Astrocyte (in vitro differentiated cells and primary cell): ENCODE measurements around the gene C10orf67. TPM values are rescaled to one million over a fixed set of nuclear protein-coding genes. Genes with fewer than 3 reads are reported as not detected.

Experiments used
- DNase-seq: peaks from one replicate; pipeline ENCODE4 v3.0.0-alpha.2; 2010; ENCODE audit warnings: low read depth
- FAIRE-seq: peaks from 2 replicates; lab custom pipeline; 2011; peaks lifted over from hg19 to GRCh38; lab: Jason Lieb, UNC
- H2AFZ ChIP-seq: 2 replicates; pipeline ENCODE4 v1.6.0; 2012; ENCODE audit warnings: low read depth, low read length, inconsistent platforms
- H3K27ac ChIP-seq: 2 replicates; pipeline ENCODE4 v1.5.1; 2011; ENCODE audit warnings: low read depth, low read length, inconsistent platforms
- H3K27me3 ChIP-seq: 2 replicates; pipeline ENCODE4 v1.6.0; 2011; ENCODE audit warnings: low read length, inconsistent platforms; ENCODE audit not compliant: insufficient read depth
- H3K36me3 ChIP-seq: 2 replicates; pipeline ENCODE4 v1.5.1; 2011; ENCODE audit warnings: low read length, inconsistent platforms; ENCODE audit not compliant: insufficient read depth
- H3K4me1 ChIP-seq: 2 replicates; pipeline ENCODE4 v1.5.1; 2011; ENCODE audit warnings: low read length, inconsistent platforms; ENCODE audit not compliant: insufficient read depth
- H3K4me2 ChIP-seq: 2 replicates; pipeline ENCODE4 v1.6.0; 2012; ENCODE audit warnings: low read length, inconsistent platforms
- H3K4me3 ChIP-seq: 2 replicates; pipeline ENCODE4 v1.5.1; 2011; ENCODE audit warnings: low read depth, mild to moderate bottlenecking, low read length, inconsistent platforms; ENCODE audit not compliant: insufficient read depth
- H3K79me2 ChIP-seq: 2 replicates; pipeline ENCODE4 v1.6.0; 2012; ENCODE audit warnings: mild to moderate bottlenecking, low read length, inconsistent platforms; ENCODE audit not compliant: insufficient read depth
- H3K9ac ChIP-seq: 2 replicates; pipeline ENCODE4 v1.6.0; 2012; ENCODE audit warnings: mild to moderate bottlenecking, low read length, inconsistent platforms
- H3K9me3 ChIP-seq: 2 replicates; pipeline ENCODE4 v1.5.1; 2012; ENCODE audit warnings: low read depth, mild to moderate bottlenecking, low read length, inconsistent platforms; ENCODE audit not compliant: insufficient read depth
- H4K20me1 ChIP-seq: 2 replicates; pipeline ENCODE4 v1.6.0; 2012; ENCODE audit warnings: low read length, inconsistent platforms; ENCODE audit not compliant: insufficient read depth
- H3K27ac Mint-ChIP-seq: one replicate; pipeline ENCODE4 v1.8.0; 2021; ENCODE audit warnings: mild to moderate bottlenecking, mixed read lengths; ENCODE audit not compliant: unreplicated experiment
- H3K27me3 Mint-ChIP-seq: one replicate; pipeline ENCODE4 v1.8.0; 2021; ENCODE audit warnings: low read depth, mixed read lengths; ENCODE audit not compliant: unreplicated experiment
- H3K36me3 Mint-ChIP-seq: one replicate; pipeline ENCODE4 v1.8.0; 2021; ENCODE audit warnings: low read depth, mixed read lengths; ENCODE audit not compliant: unreplicated experiment
- H3K4me1 Mint-ChIP-seq: one replicate; pipeline ENCODE4 v1.8.0; 2021; ENCODE audit warnings: low read depth, mixed read lengths; ENCODE audit not compliant: unreplicated experiment
- H3K4me3 Mint-ChIP-seq: one replicate; pipeline ENCODE4 v1.8.0; 2021; ENCODE audit warnings: mild to moderate bottlenecking, moderate library complexity, mixed read lengths; ENCODE audit not compliant: unreplicated experiment
- H3K9me3 Mint-ChIP-seq: one replicate; pipeline ENCODE4 v1.8.0; 2021; ENCODE audit warnings: mild to moderate bottlenecking, mixed read lengths; ENCODE audit not compliant: unreplicated experiment
- EZH2 ChIP-seq: IDR thresholded peaks from 2 replicates; pipeline ENCODE4 v1.6.1; 2012; ENCODE audit warnings: mild to moderate bottlenecking, low read length, inconsistent platforms; ENCODE audit not compliant: insufficient read depth
- total RNA-seq: library from RNA; stranded (reverse); gene quantifications from 2 replicates; pipeline ENCODE4 v1.2.1, GENCODE V29; 2021
- TF ChIP-seq, protein P1 (sequence below): IDR thresholded peaks from 2 replicates; pipeline ENCODE4 v1.5.1; 2011; ENCODE audit warnings: low read depth, mild to moderate bottlenecking, inconsistent platforms, low read length, moderate library complexity; ENCODE audit not compliant: insufficient read depth

The C10orf67 gene
- total RNA-seq, 1 donor from 2014 or later: 0.27 TPM

DNA sequence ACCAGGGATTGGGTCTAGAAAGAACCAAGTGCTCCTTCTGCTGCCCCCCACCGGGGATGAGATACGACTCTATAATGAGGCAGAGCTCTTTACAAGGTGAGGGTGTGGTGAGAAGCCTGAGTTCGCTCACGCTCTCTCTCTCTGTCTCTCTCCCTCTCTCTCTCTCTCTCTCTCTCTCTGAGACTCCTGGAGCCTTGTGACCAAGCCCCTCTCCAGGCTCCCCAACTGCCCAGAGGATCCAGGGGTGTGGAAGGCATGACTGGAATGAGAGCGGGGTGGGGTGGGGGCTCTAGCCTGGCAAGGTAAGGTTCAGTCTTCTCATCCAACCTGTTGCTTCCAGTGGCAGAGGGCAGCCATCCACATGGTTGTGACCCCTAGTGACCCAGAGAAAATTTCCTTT lies 155.6 kb downstream of the C10orf67 start:
- TF ChIP-seq, protein P1, sequence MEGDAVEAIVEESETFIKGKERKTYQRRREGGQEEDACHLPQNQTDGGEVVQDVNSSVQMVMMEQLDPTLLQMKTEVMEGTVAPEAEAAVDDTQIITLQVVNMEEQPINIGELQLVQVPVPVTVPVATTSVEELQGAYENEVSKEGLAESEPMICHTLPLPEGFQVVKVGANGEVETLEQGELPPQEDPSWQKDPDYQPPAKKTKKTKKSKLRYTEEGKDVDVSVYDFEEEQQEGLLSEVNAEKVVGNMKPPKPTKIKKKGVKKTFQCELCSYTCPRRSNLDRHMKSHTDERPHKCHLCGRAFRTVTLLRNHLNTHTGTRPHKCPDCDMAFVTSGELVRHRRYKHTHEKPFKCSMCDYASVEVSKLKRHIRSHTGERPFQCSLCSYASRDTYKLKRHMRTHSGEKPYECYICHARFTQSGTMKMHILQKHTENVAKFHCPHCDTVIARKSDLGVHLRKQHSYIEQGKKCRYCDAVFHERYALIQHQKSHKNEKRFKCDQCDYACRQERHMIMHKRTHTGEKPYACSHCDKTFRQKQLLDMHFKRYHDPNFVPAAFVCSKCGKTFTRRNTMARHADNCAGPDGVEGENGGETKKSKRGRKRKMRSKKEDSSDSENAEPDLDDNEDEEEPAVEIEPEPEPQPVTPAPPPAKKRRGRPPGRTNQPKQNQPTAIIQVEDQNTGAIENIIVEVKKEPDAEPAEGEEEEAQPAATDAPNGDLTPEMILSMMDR: no peak
- TF ChIP-seq EZH2: no peak
- H3K36me3 Mint-ChIP-seq: no peaks in the 10 kb centered on the region
- no peak overlapping the region for H3K9ac ChIP-seq
- H3K4me1 ChIP-seq: no peaks in the 10 kb centered on the region
- H3K36me3 ChIP-seq: no peaks in the 10 kb centered on the region
- H3K27me3 ChIP-seq: peaks cover 30% of the 10 kb centered on the region
- peaks cover 69% of the 10 kb centered on the region for H3K27me3 Mint-ChIP-seq
- H3K4me3 ChIP-seq: no peak overlapping the region
- H3K27ac ChIP-seq: no peak overlapping the region
- H3K4me1 Mint-ChIP-seq: no peaks in the 10 kb centered on the region
- H3K27ac Mint-ChIP-seq: no peak overlapping the region
- no peak overlapping the region for H3K4me2 ChIP-seq
- H3K9me3 ChIP-seq: no peaks in the 10 kb centered on the region
- H4K20me1 ChIP-seq: no peaks in the 10 kb centered on the region
- no peaks in the 10 kb centered on the region for H3K79me2 ChIP-seq
- H2AFZ ChIP-seq: no peak overlapping the region
- peaks cover 8% of the 10 kb centered on the region for H3K9me3 Mint-ChIP-seq
- FAIRE-seq (no peak), DNase-seq (no peak)
- H3K4me3 Mint-ChIP-seq: no peak overlapping the region

GRCh38 chr10:23187155-23187554 lies 157.4 kb downstream of the C10orf67 start:
- Mint-ChIP-seq H3K4me1 (no peaks in the 10 kb centered on the region), H3K27ac (no peak overlapping the region), H3K36me3 (no peaks in the 10 kb centered on the region), H3K9me3 (peaks cover 6% of the 10 kb centered on the region), H3K27me3 (peaks cover 74% of the 10 kb centered on the region), H3K4me3 (no peak overlapping the region)
- H3K27me3 ChIP-seq: peaks cover 18% of the 10 kb centered on the region
- no peak overlapping the region for H3K4me3 ChIP-seq
- no peak for DNase-seq
- H3K79me2 ChIP-seq: no peaks in the 10 kb centered on the region
- no peak overlapping the region for H3K27ac ChIP-seq
- H3K4me2 ChIP-seq: no peak overlapping the region
- H2AFZ ChIP-seq: no peak overlapping the region
- H3K9me3 ChIP-seq: no peaks in the 10 kb centered on the region
- H3K9ac ChIP-seq: no peak overlapping the region
- H3K36me3 ChIP-seq: no peaks in the 10 kb centered on the region
- TF ChIP-seq, protein P1: no peak
- no peak for TF ChIP-seq EZH2
- H3K4me1 ChIP-seq: no peaks in the 10 kb centered on the region
- no peaks in the 10 kb centered on the region for H4K20me1 ChIP-seq
- no peak for FAIRE-seq

DNA sequence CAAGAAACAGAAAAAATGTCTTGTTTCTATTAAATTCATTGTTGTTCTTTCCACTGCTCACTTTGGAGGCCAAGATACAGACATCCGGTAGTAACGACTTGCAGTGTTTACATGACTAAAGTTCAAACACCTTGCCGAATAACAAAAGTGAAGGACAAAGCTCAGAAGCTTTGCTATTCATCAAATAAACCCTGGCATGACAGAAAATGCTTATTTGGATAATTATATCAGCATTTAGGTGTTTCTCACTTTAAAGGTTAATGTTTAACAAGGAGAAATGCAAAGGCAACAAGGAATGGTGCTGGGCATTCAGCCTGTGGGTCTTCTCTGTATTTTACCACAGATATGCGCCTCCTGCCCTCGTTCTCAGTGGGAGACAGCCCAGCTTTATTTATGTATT lies 157.9 kb downstream of the C10orf67 start:
- no peaks in the 10 kb centered on the region for H4K20me1 ChIP-seq
- H3K4me1 Mint-ChIP-seq: no peaks in the 10 kb centered on the region
- no peaks in the 10 kb centered on the region for H3K9me3 ChIP-seq
- no peak overlapping the region for H3K27ac Mint-ChIP-seq
- H3K9ac ChIP-seq: no peak overlapping the region
- DNase-seq: no peak
- peaks cover 79% of the 10 kb centered on the region for H3K27me3 Mint-ChIP-seq
- no peaks in the 10 kb centered on the region for H3K79me2 ChIP-seq
- H3K4me3 Mint-ChIP-seq: no peak overlapping the region
- TF ChIP-seq, protein P1: no peak
- TF ChIP-seq EZH2: no peak
- peaks cover 6% of the 10 kb centered on the region for H3K9me3 Mint-ChIP-seq
- H3K36me3 Mint-ChIP-seq: no peaks in the 10 kb centered on the region
- H3K4me1 ChIP-seq: no peaks in the 10 kb centered on the region
- no peaks in the 10 kb centered on the region for H3K36me3 ChIP-seq
- H2AFZ ChIP-seq: no peak overlapping the region
- FAIRE-seq: no peak
- peaks cover 17% of the 10 kb centered on the region for H3K27me3 ChIP-seq
- no peak overlapping the region for H3K4me3 ChIP-seq
- H3K27ac ChIP-seq: no peak overlapping the region
- H3K4me2 ChIP-seq: no peak overlapping the region
